GM19324 (cell line): Measurements from ENCODE around the gene NOTCH3.
A peak's percentile ranks its signal among the peaks of the same experiment; 100 is the strongest.

Source experiments
- ATAC-seq: cut with Tn5 transposase; IDR thresholded peaks from one replicate; pipeline ENCODE4 v1.9.1; 2021; ENCODE audit warnings: mild to moderate bottlenecking, moderate library complexity; ENCODE audit not compliant: unreplicated experiment, low FRiP score

The NOTCH3 gene

DNA sequence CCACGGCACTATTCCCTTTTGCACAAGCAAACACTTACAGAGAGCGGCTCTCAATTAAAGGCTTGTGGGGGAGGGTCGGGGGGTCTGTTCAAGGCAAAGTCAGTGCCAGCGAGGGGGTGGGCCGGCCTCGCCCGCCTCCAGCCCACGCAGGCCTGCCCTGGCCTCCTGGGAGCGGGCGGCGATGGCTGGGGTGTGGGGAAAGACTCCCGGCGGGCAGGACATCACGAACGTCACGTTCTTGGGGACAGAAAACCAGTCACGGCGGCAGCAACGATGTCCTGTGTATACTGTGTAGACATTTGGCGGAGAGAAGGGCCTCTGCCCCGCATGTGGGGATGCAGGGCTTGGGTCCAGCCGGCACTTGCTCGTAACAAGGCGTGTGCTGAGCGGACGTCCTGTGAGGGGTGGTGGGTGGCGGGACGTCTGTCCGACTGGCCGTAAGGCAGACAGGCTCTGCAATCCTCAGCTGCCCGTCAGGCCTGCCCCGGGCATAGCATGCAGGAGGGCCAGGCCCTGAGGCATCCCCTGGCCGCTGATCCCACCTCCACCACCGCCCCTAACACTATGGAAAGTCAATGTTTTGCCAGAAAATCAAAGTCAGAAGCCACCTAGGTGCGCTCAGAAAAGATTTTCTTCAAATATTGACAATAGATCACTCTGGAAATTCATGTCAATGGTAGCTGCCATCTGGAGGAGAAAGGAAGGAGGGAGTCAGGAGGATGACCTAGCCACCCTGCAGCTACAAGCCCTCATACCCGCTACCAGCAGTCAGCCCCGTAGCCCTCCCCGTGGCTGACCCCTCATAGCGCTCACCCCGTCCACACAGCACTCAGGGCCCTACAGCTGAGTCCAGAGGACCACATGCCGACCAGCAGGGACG, 37.2 kb upstream of the NOTCH3 start:
- no peak for ATAC-seq

- ATAC-seq: no peak
These were observed 36.1 kb upstream of the NOTCH3 start for GRCh38 chr19:15236886-15237285.

DNA sequence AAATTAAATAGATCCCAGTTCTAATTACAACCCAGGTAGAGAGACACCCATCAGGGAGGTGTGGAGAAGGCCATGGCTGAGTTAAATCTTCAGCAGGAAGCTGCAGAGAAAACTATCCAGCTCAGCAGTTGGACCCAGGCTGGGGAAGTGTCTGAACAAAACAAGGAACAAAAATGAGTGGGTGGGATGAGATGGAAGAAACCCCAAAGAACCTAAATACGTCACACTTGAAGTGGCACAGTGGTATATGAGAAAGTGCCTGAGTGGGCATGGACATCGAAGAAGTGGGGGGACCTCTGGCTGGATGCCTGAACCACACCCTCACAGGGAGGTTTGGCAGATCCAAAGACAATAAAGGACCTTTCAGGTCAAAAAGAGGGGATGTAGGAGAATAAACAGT, 35.0 kb upstream of the NOTCH3 start:
- no peak for ATAC-seq

- ATAC-seq: no peak
These were observed 33.8 kb upstream of the NOTCH3 start for GRCh38 chr19:15234431-15235130.

- no peak for ATAC-seq
These were observed 30.5 kb upstream of the NOTCH3 start for GRCh38 chr19:15231271-15231670.

DNA sequence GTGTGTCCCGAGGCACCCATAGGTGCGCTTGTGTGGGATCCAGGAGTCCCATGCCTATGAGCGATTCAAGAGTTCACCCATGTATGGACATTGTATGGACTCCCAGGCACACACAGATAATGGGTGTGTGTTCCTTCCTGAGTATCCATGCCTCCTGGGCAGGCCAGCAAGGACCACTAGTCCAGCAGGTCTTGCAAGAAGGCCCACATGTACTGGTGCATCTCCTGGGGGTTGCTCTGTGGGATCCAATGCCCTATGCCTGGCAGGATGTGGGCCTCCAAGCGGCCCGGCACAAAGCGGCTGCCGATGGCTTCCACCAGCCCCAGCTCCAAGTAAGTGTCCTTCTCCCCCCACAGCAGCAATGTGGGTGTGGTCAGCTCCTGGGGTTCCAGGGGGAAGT, 26.5 kb upstream of the NOTCH3 start:
- ATAC-seq: no peak

DNA sequence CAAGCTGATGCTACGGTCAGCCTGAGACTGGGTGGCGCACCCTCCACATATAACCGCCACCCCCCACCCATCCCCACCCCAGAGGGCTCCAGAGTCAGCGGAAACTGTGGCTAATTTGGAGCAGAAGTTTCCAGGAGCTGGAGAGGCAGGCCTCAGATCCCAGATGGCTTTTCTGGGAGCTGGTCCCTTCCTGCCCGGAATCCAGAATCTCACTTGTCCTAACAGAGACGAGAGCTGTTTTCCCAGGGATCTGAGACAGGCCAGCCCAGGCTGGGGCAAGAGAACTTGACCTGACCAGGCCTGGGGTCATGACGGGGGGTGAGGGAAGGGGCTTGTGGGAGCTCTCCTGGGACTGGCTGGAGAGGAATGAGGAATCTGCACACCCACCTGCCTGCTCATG, 25.0 kb upstream of the NOTCH3 start:
- no peak for ATAC-seq

DNA sequence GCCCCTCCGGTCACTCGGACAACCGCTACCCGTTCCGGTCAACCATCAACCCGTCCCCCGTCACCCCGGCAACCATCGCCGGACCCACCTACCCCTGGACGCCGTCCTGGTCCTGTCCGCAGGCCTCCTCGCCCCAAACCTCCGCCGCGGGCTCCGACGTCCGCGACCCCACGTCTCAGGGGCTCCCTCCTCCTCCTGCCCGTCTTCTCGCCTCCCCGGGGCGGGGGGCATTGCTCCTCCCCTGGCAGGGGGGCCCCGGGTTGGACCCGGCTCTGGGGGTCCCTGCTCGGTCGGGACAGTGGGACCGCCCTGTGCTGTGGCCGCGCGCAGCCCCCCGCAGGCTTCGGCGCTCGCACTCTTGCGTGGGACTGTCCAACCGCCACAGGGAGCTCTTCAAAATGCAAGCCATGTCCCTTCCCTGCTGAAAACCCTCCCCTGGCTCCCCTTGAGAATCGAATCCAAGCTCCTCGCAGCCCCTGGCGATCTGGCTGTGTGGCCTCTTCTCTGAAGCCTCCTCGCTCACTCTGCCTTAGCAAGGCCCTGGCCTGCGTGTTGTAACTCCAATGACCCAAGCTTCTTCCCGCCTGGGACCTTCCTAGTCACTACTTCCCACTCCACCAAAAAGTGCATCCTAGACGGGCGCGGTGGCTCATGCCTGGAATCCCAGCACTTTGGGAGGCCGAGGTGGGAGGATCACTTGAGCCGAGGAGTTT, 23.0 kb upstream of the NOTCH3 start:
- peak; percentile 5 for ATAC-seq

GRCh38 chr19:15222738-15223648, 22.2 kb upstream of the NOTCH3 start:
- ATAC-seq: peak; percentile 86

- no peak for ATAC-seq
These were observed 20.0 kb upstream of the NOTCH3 start for GRCh38 chr19:15220833-15221232.

GRCh38 chr19:15218501-15218900, 17.7 kb upstream of the NOTCH3 start:
- no peak for ATAC-seq

DNA sequence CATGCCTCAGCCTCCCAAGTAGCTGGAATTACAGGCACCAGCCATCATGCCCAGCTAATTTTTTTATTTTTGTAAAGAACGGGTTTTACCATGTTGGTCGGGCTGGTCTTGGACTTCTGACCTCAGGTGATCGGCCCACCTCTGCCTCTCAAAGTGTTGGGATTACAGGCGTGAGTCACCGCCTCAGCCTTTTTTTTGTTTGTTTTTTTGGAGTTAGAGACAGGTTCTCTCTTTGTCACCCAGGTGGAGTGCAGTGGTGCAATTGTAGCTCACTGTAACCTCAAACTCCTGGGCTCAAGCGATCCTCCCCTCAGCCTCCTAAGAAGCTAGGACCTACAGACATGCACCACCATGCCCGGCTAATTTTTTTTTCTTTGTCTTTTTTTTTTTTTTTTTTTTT, 15.6 kb upstream of the NOTCH3 start:
- no peak for ATAC-seq

DNA sequence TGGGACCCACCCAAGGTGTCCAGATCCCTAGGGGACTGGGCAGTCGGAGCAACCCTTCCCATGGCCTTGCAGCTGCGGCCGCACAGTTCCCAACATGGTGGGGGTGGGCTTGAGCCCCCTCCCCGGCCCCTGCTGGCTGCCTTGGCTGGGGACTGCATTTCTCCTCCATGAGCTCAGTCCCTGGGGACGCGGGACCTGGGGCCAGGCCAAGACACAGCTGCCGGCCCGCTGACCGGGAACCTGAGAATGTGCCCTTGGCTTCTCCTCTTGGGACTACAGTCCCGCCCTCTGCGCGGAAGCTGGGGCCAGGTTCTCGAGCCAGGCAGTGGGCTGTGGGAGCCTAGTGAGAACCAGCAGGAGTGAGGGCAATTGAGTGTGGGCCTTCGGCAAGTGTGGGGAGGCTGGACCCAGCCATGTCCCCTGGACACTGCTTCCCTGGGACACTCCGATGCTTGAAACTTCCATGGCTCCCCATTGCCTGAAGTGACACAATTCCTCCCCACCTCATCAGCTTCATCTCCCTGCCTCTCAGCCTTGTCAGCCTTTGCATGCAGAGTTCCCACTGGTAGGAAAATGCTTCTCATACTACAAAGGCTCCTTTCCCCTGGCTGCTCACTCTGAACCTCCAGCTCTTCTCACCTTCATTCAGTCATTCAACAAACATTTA, 13.1 kb upstream of the NOTCH3 start:
- ATAC-seq: no peak

GRCh38 chr19:15212711-15213110, 11.9 kb upstream of the NOTCH3 start:
- ATAC-seq: no peak

- ATAC-seq: no peak
These were observed 9.6 kb upstream of the NOTCH3 start for GRCh38 chr19:15210323-15210781.

DNA sequence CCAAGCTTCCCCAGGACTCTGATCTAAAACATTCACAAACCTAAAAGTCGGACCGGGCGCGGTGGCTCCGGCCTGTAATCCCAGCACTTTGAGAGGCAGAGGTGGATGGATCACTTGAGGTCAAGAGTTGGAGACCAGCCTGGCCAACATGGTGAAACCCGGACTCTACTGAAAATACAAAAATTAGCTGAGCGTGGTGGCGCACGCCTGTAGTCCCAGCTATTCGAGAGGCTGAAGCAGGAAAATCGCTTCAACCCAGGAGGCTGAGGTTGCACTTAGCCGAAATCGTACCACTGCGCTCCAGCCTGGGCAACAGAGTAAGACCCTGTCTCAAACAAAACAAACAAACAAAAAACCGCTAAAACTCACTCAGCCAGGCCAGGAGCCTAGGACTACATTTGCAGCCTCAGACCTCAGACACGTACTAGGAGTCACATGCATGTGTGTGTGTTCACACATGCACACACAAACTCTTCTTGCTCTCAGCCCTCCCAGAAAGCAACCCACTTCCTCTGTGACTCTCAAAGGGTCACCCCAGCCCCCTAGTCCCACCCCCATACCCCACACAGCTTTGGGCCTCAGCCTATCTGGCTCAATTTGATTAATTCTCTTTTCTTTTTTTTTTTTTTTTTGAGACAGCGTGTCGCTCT, 704 bp upstream of the NOTCH3 start:
- no peak for ATAC-seq

DNA sequence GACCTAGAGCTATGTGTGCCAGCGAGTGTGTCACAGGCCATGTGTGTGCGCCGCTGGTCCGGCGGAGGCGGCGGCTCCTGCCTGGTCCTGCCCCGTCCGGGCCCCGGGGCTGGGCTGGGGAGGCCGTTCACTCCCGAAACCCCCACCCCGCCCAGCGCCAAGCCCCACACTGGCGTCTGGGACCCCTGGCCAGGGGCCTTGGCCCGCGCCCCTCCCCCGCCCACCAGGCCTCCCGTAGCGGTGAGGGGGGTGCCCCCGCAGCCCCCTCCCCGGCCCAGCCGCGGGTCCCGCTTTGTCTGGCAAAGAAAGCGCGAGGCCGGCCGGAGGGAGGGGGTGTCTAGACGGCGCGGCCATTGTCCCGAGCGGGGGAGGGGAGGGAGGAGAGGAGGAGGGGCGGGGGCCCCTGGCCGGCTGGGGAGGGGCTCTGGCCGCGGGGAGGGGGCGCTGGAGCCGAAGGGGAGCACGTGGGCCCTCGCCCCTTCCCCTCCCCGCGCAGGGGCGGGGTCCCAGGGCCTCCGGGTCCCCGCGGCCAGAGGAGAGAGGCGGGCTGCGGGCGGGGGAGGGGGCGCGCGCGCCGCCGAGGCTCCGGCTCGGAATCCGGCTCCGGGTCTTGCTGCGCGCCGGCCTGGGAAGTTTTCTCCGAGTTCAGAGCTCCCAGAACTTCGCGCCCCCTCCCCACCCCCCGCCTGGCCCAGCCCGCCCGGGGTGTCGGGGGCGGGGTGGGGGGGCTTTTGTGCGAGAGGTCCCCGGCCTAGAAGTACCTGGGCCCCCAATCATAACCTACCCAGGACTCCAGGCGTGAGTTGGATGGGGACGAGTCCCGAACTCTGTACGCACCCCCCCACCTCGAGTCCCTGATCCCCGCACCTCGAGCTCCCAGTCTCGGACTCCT, 888 bp downstream of the NOTCH3 start:
- no peak for ATAC-seq
